Activated naive CD8-positive, alpha-beta T cell treated with anti-CD3 and anti-CD28 coated beads for 36 hours (primary cell): ENCODE data around the gene MBOAT7. TPM values are rescaled to one million over a fixed set of nuclear protein-coding genes. Genes with fewer than 3 reads are reported as not detected.
"Not testable (repeated sequence)": the region's sequence is repeated elsewhere in the genome, so short reads cannot be mapped to it uniquely, and the experiment has no call there.

Source experiments
- DNase-seq: peaks from one replicate; pipeline ENCODE4 v3.0.0; 2021
- H3K27ac Mint-ChIP-seq: one replicate; pipeline ENCODE4 v1.8.0; 2022; ENCODE audit warnings: mild to moderate bottlenecking, moderate library complexity, mixed read lengths
- H3K27me3 Mint-ChIP-seq: one replicate; pipeline ENCODE4 v1.8.0; 2022; ENCODE audit warnings: mild to moderate bottlenecking, mixed read lengths
- H3K36me3 Mint-ChIP-seq: one replicate; pipeline ENCODE4 v1.8.0; 2021; ENCODE audit warnings: mild to moderate bottlenecking, mixed read lengths
- H3K4me1 Mint-ChIP-seq: one replicate; pipeline ENCODE4 v1.8.0; 2021; ENCODE audit warnings: mixed read lengths
- H3K4me3 Mint-ChIP-seq: one replicate; pipeline ENCODE4 v1.8.0; 2022; ENCODE audit warnings: mild to moderate bottlenecking, moderate library complexity, mixed read lengths
- H3K9me3 Mint-ChIP-seq: one replicate; pipeline ENCODE4 v1.8.0; 2022; ENCODE audit warnings: mixed read lengths
- total RNA-seq, 2 experiments: library from RNA; stranded (reverse); gene quantifications; one replicate each; pipeline ENCODE4 v1.2.3, GENCODE V29; 2021

Gene MBOAT7
- total RNA-seq, 2 experiments from 2014 or later: 57.0 to 57.1 TPM

- peaks cover 4% of the 10 kb centered on the region for H3K27me3 Mint-ChIP-seq
- H3K4me1 Mint-ChIP-seq: peaks cover 59% of the 10 kb centered on the region
- peak overlapping the region; percentile 99 for H3K27ac Mint-ChIP-seq
- H3K4me3 Mint-ChIP-seq: peak overlapping the region; percentile 98
- no peak for DNase-seq
- H3K36me3 Mint-ChIP-seq: peaks cover 59% of the 10 kb centered on the region
- no peaks in the 10 kb centered on the region for H3K9me3 Mint-ChIP-seq
Observed at GRCh38 chr19:54201980-54202379, 12.6 kb upstream of the MBOAT7 start.

- H3K9me3 Mint-ChIP-seq: no peaks in the 10 kb centered on the region
- H3K36me3 Mint-ChIP-seq: peaks cover 52% of the 10 kb centered on the region
- peak overlapping the region; percentile 99 for H3K27ac Mint-ChIP-seq
- DNase-seq: no peak
- peak overlapping the region; percentile 98 for H3K4me3 Mint-ChIP-seq
- H3K4me1 Mint-ChIP-seq: peaks cover 51% of the 10 kb centered on the region
- H3K27me3 Mint-ChIP-seq: peaks cover 4% of the 10 kb centered on the region
Observed at GRCh38 chr19:54201172-54201701, 11.9 kb upstream of the MBOAT7 start.

- peaks cover 44% of the 10 kb centered on the region for H3K36me3 Mint-ChIP-seq
- peaks cover 35% of the 10 kb centered on the region for H3K4me1 Mint-ChIP-seq
- peak overlapping the region; percentile 84 for H3K27ac Mint-ChIP-seq
- H3K9me3 Mint-ChIP-seq: no peaks in the 10 kb centered on the region
- H3K27me3 Mint-ChIP-seq: peaks cover 4% of the 10 kb centered on the region
- peak overlapping the region; percentile 98 for H3K4me3 Mint-ChIP-seq
- DNase-seq: no peak
Observed at GRCh38 chr19:54199401-54199800, 10.0 kb upstream of the MBOAT7 start.

- Mint-ChIP-seq H3K4me3 (no peak overlapping the region), H3K36me3 (peaks cover 33% of the 10 kb centered on the region), H3K27ac (no peak overlapping the region), H3K9me3 (no peaks in the 10 kb centered on the region), H3K27me3 (peaks cover 4% of the 10 kb centered on the region), H3K4me1 (peaks cover 24% of the 10 kb centered on the region)
- DNase-seq: no peak
Observed at GRCh38 chr19:54197121-54197520, 7.7 kb upstream of the MBOAT7 start.

- DNase-seq: no peak
- no peak overlapping the region for H3K27ac Mint-ChIP-seq
- H3K4me1 Mint-ChIP-seq: peaks cover 22% of the 10 kb centered on the region
- H3K9me3 Mint-ChIP-seq: no peaks in the 10 kb centered on the region
- peaks cover 4% of the 10 kb centered on the region for H3K27me3 Mint-ChIP-seq
- peaks cover 28% of the 10 kb centered on the region for H3K36me3 Mint-ChIP-seq
- no peak overlapping the region for H3K4me3 Mint-ChIP-seq
Observed at GRCh38 chr19:54196536-54196935, 7.2 kb upstream of the MBOAT7 start.

GRCh38 chr19:54194463-54194862 lies 5.1 kb upstream of the MBOAT7 start:
- Mint-ChIP-seq H3K36me3 (peaks cover 19% of the 10 kb centered on the region), H3K4me1 (peaks cover 15% of the 10 kb centered on the region)
- H3K27me3 Mint-ChIP-seq, H3K27ac Mint-ChIP-seq, H3K9me3 Mint-ChIP-seq, DNase-seq, H3K4me3 Mint-ChIP-seq: not testable (repeated sequence)

GRCh38 chr19:54193011-54193410 lies 3.6 kb upstream of the MBOAT7 start:
- Mint-ChIP-seq H3K27ac (no peak overlapping the region), H3K4me3 (peak overlapping the region; percentile 40), H3K4me1 (peaks cover 15% of the 10 kb centered on the region), H3K9me3 (no peaks in the 10 kb centered on the region), H3K27me3 (no peaks in the 10 kb centered on the region), H3K36me3 (peaks cover 19% of the 10 kb centered on the region)
- DNase-seq: no peak

GRCh38 chr19:54191811-54192453 lies 2.6 kb upstream of the MBOAT7 start:
- peaks cover 21% of the 10 kb centered on the region for H3K36me3 Mint-ChIP-seq
- H3K27me3 Mint-ChIP-seq: no peaks in the 10 kb centered on the region
- peak overlapping the region; percentile 87 for H3K4me3 Mint-ChIP-seq
- peaks cover 23% of the 10 kb centered on the region for H3K4me1 Mint-ChIP-seq
- H3K27ac Mint-ChIP-seq: peak overlapping the region; percentile 90
- DNase-seq: no peak
- H3K9me3 Mint-ChIP-seq: no peaks in the 10 kb centered on the region

GRCh38 chr19:54191011-54191810 lies 1.8 kb upstream of the MBOAT7 start, which contains the start of gene TSEN34:
TSEN34 (plus strand) TSS chr19:54191308; CDS start chr19:54191365, 57 bp downstream.
- H3K4me1 Mint-ChIP-seq: peaks cover 23% of the 10 kb centered on the region

GRCh38 chr19:54190503-54191010 lies 1.2 kb upstream of the MBOAT7 start:
- peaks cover 25% of the 10 kb centered on the region for H3K36me3 Mint-ChIP-seq
- H3K9me3 Mint-ChIP-seq: no peaks in the 10 kb centered on the region
- H3K4me1 Mint-ChIP-seq: peaks cover 23% of the 10 kb centered on the region
- peak overlapping the region; percentile 98 for H3K27ac Mint-ChIP-seq
- DNase-seq: peak; percentile 100
- no peaks in the 10 kb centered on the region for H3K27me3 Mint-ChIP-seq
- H3K4me3 Mint-ChIP-seq: peak overlapping the region; percentile 87

More at GRCh38 chr19:54191011-54191810, 1.8 kb upstream of the MBOAT7 start, which contains the start of gene TSEN34:
- Mint-ChIP-seq H3K27ac (peak within 1 kb of the TSS; percentile 98), H3K27me3 (no peaks in the 10 kb centered on the region), H3K9me3 (no peaks in the 10 kb centered on the region), H3K36me3 (peaks cover 25% of the 10 kb centered on the region), H3K4me3 (peak within 1 kb of the TSS; percentile 87)
- DNase-seq: peak; percentile 93

GRCh38 chr19:54189735-54190502 lies 539 bp upstream of the MBOAT7 start:
- H3K9me3 Mint-ChIP-seq: no peaks in the 10 kb centered on the region
- H3K27ac Mint-ChIP-seq: peak overlapping the region; percentile 98
- H3K4me1 Mint-ChIP-seq: peaks cover 22% of the 10 kb centered on the region
- peaks cover 22% of the 10 kb centered on the region for H3K36me3 Mint-ChIP-seq
- peak overlapping the region; percentile 87 for H3K4me3 Mint-ChIP-seq
- no peaks in the 10 kb centered on the region for H3K27me3 Mint-ChIP-seq
- peak; percentile 100 for DNase-seq

GRCh38 chr19:54188215-54188871 lies 1.0 kb downstream of the MBOAT7 start:
- peak overlapping the region; percentile 87 for H3K4me3 Mint-ChIP-seq
- H3K9me3 Mint-ChIP-seq: no peaks in the 10 kb centered on the region
- DNase-seq: peak; percentile 42
- H3K27me3 Mint-ChIP-seq: no peaks in the 10 kb centered on the region
- H3K27ac Mint-ChIP-seq: peak overlapping the region; percentile 86
- H3K4me1 Mint-ChIP-seq: peaks cover 20% of the 10 kb centered on the region
- H3K36me3 Mint-ChIP-seq: peaks cover 25% of the 10 kb centered on the region

GRCh38 chr19:54186934-54187381 lies 2.4 kb downstream of the MBOAT7 start:
- Mint-ChIP-seq H3K27me3 (no peaks in the 10 kb centered on the region), H3K4me3 (peak overlapping the region; percentile 87), H3K36me3 (peaks cover 15% of the 10 kb centered on the region), H3K9me3 (no peaks in the 10 kb centered on the region), H3K4me1 (peaks cover 9% of the 10 kb centered on the region), H3K27ac (no peak overlapping the region)
- DNase-seq: no peak

GRCh38 chr19:54186351-54186750 lies 3.0 kb downstream of the MBOAT7 start:
- Mint-ChIP-seq H3K27me3 (no peaks in the 10 kb centered on the region), H3K36me3 (peaks cover 15% of the 10 kb centered on the region), H3K4me3 (no peak overlapping the region), H3K4me1 (peaks cover 9% of the 10 kb centered on the region), H3K9me3 (no peaks in the 10 kb centered on the region), H3K27ac (no peak overlapping the region)
- DNase-seq: no peak
